Lung (tissue), 12 donors: ENCODE data around the gene EPB41L4A. TPM values are rescaled to one million over a fixed set of nuclear protein-coding genes. Genes with fewer than 3 reads are reported as not detected.
A peak's percentile ranks its signal among the peaks of the same experiment; 100 is the strongest.

ENCODE experiments used
- ATAC-seq: fragments of 200-7000 bp; cut with Tn5 transposase; one replicate; pipeline ENCODE4 v1.9.1; 2020; ENCODE audit warnings: moderate number of reproducible peaks; ENCODE audit not compliant: insufficient read depth, low FRiP score
- DNase-seq, 3 donors: peaks; one replicate each; pipeline ENCODE4 v3.0.0-alpha.2; 2013 to 2017
- H3K27ac ChIP-seq, 2 donors: one replicate each; pipeline ENCODE4 v1.5.1; 2013; ENCODE audit warnings: mild to moderate bottlenecking in 2 of 2, moderate library complexity in 2 of 2, control low read depth in 1 of 2, inconsistent platforms in 1 of 2, low read depth in 1 of 2, low read length in 1 of 2
- H3K27me3 ChIP-seq, 3 donors: one replicate each; pipeline ENCODE4 v1.5.1; 2013; ENCODE audit warnings: low read length in 2 of 3; ENCODE audit not compliant: control insufficient read depth in 3 of 3, insufficient read depth in 3 of 3
- H3K36me3 ChIP-seq, 4 donors: one replicate each; pipeline ENCODE4 v1.5.1; 2013; ENCODE audit warnings: low read length in 4 of 4, mild to moderate bottlenecking in 1 of 4, moderate library complexity in 1 of 4; ENCODE audit not compliant: control insufficient read depth in 4 of 4, insufficient read depth in 4 of 4
- H3K4me1 ChIP-seq, 5 donors: one replicate each; pipeline ENCODE4 v1.5.1; 2013; ENCODE audit warnings: low read length in 5 of 5, mild to moderate bottlenecking in 2 of 5, moderate library complexity in 1 of 5; ENCODE audit not compliant: control insufficient read depth in 5 of 5, insufficient read depth in 5 of 5
- H3K4me3 ChIP-seq: one replicate; pipeline ENCODE4 v1.5.1; 2013; ENCODE audit warnings: mild to moderate bottlenecking, control low read depth, moderate library complexity
- H3K9ac ChIP-seq, 2 donors: one replicate each; pipeline ENCODE4 v1.5.1; 2013; ENCODE audit warnings: low read length in 2 of 2, control low read depth in 1 of 2; ENCODE audit not compliant: insufficient read depth in 1 of 2
- H3K9me3 ChIP-seq, 4 donors: one replicate each; pipeline ENCODE4 v1.5.1; 2013; ENCODE audit warnings: low read length in 3 of 4, mild to moderate bottlenecking in 1 of 4, moderate library complexity in 1 of 4; ENCODE audit not compliant: control insufficient read depth in 4 of 4, insufficient read depth in 3 of 4
- WGBS, 2 donors: extraction: QIAGEN DNeasy Blood & Tissue Kit; methylation state at CpG; one replicate each; pipeline ENCODE4 v1.1.7; 2013; 5-methylcytosine and 5-hydroxymethylcytosine counted together
- polyA plus RNA-seq, 2 donors: library from polyadenylated mRNA; stranded (reverse); fragments of 200-250 nt; gene quantifications; one replicate each; pipeline ENCODE4 v1.2.1, GENCODE V29; 2013
- total RNA-seq, 2 donors: library from RNA; depleted of rRNA in 1 of 2; stranded (reverse); fragments of >200 nt in 1 of 2; gene quantifications; one replicate each; pipeline ENCODE4 v1.2.1, GENCODE V29; 2014 to 2021
- TF ChIP-seq, protein P1 (sequence below): IDR thresholded peaks from 2 replicates; pipeline ENCODE4 v1.5.1; 2012; ENCODE audit warnings: mild to moderate bottlenecking; ENCODE audit errors: control extremely low read depth, extremely low read depth
- donor health status: control.
- donor health status: control.
- donor health status: Bipolar disorder and iron deficiency.
- donor health status: healthy.
- donor health status: DM: yes; HTN: yes; CAD: no.

The EPB41L4A gene
- total and polyA plus RNA-seq, 4 donors, result 4.6 to 44.5 (median 14.9) TPM

DNA sequence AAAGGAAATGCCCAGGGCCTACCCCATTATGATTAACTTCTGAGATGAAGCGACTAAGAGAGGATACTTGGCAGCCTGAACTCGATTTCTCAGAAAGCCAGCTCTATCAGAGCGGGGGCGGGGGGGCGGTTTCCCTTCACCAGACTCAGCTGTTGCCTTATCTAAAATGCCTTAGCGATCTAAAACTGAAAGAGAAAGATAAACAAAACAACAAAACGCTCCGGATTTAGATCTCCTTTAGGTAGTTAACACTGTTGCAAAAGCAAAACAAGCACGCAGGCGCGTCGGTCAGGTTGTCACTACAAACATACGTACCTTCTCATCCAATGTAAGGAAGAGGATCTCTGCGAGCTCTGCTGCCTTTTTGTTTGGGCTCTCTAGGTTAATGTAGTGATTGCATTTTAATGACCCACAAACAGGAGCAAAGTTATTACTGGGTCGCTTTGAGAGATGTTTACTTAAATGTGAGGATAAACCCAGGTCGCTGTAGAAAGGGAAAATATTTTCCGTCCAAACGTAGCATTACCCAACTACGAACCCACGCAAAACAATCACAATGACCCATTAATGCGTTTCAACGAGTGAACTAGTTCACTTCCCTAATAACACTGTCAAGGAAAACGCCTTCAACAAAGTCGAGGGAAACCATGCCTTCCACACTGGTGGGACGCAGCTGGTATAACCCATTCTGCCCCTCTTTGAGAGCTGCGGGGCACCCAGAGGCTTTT, 982 bp downstream of the EPB41L4A start:
- Histone ChIP-seq H3K9me3 (no peaks in the 10 kb centered on the region), H3K27ac (peak overlapping the region; percentile 82 to 94), H3K9ac (peak overlapping the region in 1 of 2 donors; percentile 67), H3K36me3 (no peaks in the 10 kb centered on the region), H3K4me3 (peak overlapping the region; percentile 81), H3K27me3 (no peaks in the 10 kb centered on the region), H3K4me1 (peaks cover 0 to 13% (median 3%) of the 10 kb centered on the region in 5 donors)
- TF ChIP-seq, protein P1, sequence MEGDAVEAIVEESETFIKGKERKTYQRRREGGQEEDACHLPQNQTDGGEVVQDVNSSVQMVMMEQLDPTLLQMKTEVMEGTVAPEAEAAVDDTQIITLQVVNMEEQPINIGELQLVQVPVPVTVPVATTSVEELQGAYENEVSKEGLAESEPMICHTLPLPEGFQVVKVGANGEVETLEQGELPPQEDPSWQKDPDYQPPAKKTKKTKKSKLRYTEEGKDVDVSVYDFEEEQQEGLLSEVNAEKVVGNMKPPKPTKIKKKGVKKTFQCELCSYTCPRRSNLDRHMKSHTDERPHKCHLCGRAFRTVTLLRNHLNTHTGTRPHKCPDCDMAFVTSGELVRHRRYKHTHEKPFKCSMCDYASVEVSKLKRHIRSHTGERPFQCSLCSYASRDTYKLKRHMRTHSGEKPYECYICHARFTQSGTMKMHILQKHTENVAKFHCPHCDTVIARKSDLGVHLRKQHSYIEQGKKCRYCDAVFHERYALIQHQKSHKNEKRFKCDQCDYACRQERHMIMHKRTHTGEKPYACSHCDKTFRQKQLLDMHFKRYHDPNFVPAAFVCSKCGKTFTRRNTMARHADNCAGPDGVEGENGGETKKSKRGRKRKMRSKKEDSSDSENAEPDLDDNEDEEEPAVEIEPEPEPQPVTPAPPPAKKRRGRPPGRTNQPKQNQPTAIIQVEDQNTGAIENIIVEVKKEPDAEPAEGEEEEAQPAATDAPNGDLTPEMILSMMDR, result no peak
- ATAC-seq, result peak; percentile 24
- peak; percentile 62 to 75 (median 62) for DNase-seq
- 1 to 2% methylated on average over 26 of the region's 26 CpGs for WGBS, 2 donors

DNA sequence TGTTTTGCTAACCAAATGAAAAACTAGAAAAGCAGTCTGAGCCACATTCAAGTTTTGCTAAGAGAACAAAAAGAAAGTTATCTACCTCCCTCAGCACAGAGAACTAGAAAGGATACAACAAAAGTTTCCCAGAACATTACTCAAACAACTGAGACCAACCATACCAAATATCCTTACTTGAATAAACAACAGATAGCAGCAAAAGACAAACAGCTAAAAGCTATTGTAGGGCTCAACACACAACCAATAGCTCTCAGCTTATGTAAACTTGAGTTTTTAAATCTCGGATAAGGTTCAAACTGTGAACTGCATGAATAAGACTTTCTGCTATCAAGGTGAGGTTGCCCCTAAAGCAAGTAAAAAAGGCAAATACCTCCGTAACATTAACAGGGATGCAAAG, 3.5 kb downstream of the EPB41L4A start:
- Histone ChIP-seq H3K27me3 (no peaks in the 10 kb centered on the region), H3K9me3 (peaks cover 0 to 2% (median 0%) of the 10 kb centered on the region in 4 donors), H3K4me3 (no peak overlapping the region), H3K9ac (no peak overlapping the region), H3K4me1 (peaks cover 0 to 13% (median 6%) of the 10 kb centered on the region in 5 donors), H3K36me3 (no peaks in the 10 kb centered on the region), H3K27ac (no peak overlapping the region)
- DNase-seq, result no peak
- 77% methylated on average over 2 of the region's 2 CpGs for WGBS, 2 donors
- TF ChIP-seq, protein P1, result no peak
- no peak for ATAC-seq

DNA sequence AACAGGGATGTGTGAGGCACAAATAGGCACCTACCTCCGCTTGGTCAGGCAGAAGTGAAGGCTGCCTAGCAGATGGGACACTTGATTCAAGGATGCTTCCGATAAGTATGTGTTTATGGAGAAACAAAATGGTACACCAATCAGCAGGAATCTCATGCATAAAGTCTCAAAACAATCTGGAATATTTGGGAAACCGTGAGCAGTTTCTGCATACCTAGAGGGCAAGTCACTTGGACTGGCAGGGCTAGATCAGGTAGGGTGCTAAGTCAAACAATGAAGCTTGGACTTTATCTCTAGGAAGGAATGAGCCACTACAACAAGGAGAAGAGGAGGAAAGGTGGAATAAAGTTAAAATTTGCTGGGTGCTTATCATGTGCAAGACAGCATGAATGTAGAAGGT, 5.5 kb downstream of the EPB41L4A start:
- Histone ChIP-seq H3K9ac (no peak overlapping the region), H3K4me3 (no peak overlapping the region), H3K27me3 (no peaks in the 10 kb centered on the region), H3K27ac (no peak overlapping the region), H3K4me1 (peaks cover 0 to 11% (median 7%) of the 10 kb centered on the region in 5 donors), H3K9me3 (peaks cover 0 to 2% (median 0%) of the 10 kb centered on the region in 4 donors), H3K36me3 (no peaks in the 10 kb centered on the region)
- TF ChIP-seq, protein P1, result no peak
- WGBS, 2 donors, result 88 to 91% methylated on average over 3 of the region's 3 CpGs
- no peak for DNase-seq
- ATAC-seq, result no peak
